AG10803 (cell line): ENCODE measurements around the gene VSTM2L.

ENCODE experiments used
- DNase-seq: peaks from one replicate; pipeline ENCODE4 v3.0.0; 2010; ENCODE audit warnings: low read depth
- H3K4me3 ChIP-seq: 2 replicates; pipeline ENCODE4 v1.5.1; 2011; ENCODE audit warnings: mild to moderate bottlenecking, low read length, control low read depth
- TF ChIP-seq, protein P1 (sequence below): conservative IDR thresholded peaks from 2 replicates; pipeline ENCODE4 v1.5.1; 2011; ENCODE audit warnings: mild to moderate bottlenecking, low read length, control low read depth, inconsistent platforms

The VSTM2L gene

GRCh38 chr20:37972256-37973058, 69.5 kb downstream of the VSTM2L start:
- TF ChIP-seq, protein P1, sequence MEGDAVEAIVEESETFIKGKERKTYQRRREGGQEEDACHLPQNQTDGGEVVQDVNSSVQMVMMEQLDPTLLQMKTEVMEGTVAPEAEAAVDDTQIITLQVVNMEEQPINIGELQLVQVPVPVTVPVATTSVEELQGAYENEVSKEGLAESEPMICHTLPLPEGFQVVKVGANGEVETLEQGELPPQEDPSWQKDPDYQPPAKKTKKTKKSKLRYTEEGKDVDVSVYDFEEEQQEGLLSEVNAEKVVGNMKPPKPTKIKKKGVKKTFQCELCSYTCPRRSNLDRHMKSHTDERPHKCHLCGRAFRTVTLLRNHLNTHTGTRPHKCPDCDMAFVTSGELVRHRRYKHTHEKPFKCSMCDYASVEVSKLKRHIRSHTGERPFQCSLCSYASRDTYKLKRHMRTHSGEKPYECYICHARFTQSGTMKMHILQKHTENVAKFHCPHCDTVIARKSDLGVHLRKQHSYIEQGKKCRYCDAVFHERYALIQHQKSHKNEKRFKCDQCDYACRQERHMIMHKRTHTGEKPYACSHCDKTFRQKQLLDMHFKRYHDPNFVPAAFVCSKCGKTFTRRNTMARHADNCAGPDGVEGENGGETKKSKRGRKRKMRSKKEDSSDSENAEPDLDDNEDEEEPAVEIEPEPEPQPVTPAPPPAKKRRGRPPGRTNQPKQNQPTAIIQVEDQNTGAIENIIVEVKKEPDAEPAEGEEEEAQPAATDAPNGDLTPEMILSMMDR, result no peak
- DNase-seq, result no peak
- no peak overlapping the region for H3K4me3 ChIP-seq

DNA sequence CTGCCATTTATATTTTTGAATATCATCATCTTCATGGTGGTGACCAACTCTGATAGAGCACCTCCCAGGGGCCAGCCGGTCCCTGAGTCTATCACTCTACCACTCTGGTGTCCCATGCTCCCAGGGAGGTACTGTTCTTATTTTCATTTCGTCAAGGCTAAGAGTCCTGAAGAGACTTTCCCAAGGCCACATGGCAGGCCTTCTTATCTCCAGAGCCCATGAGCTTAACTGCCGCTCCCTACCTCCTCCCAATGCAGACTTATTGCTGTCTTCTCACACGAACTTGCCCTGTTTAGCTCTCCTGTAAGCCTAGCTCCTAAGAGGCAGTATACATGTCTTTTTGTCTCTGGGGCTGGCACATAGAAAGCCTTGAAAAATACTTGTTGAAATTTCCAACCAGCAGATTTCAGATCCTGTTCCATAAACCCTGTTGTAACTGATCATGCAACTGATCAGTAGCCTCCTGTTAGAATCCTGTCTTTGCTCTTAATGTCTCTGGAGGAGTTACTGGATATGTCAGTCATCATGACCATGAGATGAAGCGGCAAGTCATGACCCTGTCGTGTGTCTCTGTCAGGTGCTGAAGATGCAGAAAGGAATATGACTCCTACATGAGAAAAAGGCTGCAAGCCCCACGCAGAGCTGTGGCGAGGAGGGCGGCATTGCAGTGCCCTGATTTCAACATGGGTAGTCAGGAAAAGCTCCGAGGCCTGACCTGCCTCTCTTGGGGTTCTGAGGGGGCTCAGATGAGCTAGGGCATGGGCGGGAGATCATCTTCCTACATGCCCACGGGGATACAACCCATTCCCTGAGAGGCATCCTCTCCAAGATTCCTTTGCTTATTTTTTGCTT, 70.4 kb downstream of the VSTM2L start:
- DNase-seq, result no peak
- TF ChIP-seq, protein P1, result no peak
- H3K4me3 ChIP-seq, result no peak overlapping the region

- TF ChIP-seq, protein P1, result no peak
Observed at GRCh38 chr20:37976887-37977286, 74.0 kb downstream of the VSTM2L start.

GRCh38 chr20:37977338-37977737, 74.4 kb downstream of the VSTM2L start:
- TF ChIP-seq, protein P1, result no peak
- no peak for DNase-seq
- H3K4me3 ChIP-seq, result no peak overlapping the region

More at GRCh38 chr20:37976887-37977286, 74.0 kb downstream of the VSTM2L start:
- no peak for DNase-seq
- H3K4me3 ChIP-seq, result no peak overlapping the region

DNA sequence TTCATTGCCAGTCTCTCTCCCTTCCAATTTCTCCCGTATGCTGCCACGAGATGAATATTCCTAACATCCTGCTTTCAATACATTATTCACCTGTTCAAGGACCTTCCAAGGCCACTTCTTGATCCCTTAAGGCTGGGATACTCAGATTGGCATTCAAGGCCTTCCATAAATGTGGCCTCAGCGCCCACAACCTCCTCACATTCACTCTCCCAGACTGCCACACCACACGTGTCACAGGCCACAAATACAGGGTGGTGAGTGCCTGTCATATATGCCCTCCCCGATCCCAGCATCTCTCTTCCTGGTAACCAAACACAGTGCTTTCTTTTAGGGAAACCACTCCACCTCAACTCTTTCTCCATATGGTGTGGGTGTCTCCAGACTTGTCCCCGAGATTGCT, 74.9 kb downstream of the VSTM2L start:
- TF ChIP-seq, protein P1, result no peak
- no peak for DNase-seq

DNA sequence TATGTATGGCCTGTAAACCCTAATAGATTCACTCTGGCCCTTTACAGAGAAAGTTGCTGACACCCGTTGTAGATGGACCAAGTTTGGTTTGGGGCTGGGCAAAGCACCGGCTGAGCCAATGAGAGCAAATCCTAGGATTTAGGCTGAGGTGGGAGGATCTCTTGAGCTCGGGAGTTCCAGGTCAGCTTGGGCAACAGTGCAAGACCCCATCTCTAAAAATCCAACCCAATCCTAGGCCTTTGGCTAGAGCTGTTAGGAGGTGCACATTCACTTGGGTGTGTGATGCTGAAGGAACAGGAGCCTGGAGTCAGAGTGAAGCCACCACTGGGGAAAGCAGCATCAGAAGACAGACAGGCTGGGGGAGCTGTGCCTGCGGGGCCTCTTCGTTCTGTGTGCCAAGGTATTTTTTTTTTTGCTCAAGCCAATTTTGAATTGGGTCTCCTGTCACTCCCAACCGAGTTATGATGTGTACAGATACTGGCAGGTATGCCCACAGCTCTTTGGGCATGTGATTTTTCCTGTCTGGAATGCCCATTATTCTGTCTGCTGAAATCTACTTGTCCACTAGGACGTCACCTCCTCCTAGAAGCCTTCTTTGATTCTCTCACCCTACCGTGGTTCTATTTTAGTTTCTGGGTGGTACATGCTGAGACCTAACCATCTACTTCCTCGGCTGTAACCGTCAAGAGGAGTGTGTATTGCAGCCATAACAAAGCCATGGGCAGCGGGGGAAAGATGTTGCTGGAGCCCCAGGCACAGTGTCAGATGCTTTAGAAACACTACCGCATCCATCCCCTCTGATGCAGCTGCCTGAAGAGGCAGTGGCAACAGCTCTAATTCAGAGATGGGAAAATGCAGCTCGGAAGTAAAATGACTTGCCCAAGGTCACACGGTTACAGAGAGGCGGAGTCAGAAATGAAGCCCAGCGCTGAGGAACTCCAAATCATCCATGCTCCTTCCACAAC, 76.4 kb downstream of the VSTM2L start:
- no peak overlapping the region for H3K4me3 ChIP-seq
- no peak for DNase-seq
- TF ChIP-seq, protein P1, result no peak

More for the DNA sequence above, 74.9 kb downstream of the VSTM2L start:
- H3K4me3 ChIP-seq, result no peak overlapping the region
